PC-9 (cell line): Measurements from ENCODE around the gene MRPL54.

Experiments used
- EZH2 ChIP-seq: fragments of 200-600 bp; sonication (generic); IDR thresholded peaks from 2 replicates; pipeline ENCODE4 v1.8.0; 2017; ENCODE audit warnings: antibody characterized with exemption, low read depth
- TF ChIP-seq, protein P1 (sequence below): fragments of 200-600 bp; sonication (generic); conservative IDR thresholded peaks from 2 replicates; pipeline ENCODE4 v1.6.1; 2017; ENCODE audit warnings: mixed run types, antibody characterized with exemption, mild to moderate bottlenecking, moderate library complexity

DNA sequence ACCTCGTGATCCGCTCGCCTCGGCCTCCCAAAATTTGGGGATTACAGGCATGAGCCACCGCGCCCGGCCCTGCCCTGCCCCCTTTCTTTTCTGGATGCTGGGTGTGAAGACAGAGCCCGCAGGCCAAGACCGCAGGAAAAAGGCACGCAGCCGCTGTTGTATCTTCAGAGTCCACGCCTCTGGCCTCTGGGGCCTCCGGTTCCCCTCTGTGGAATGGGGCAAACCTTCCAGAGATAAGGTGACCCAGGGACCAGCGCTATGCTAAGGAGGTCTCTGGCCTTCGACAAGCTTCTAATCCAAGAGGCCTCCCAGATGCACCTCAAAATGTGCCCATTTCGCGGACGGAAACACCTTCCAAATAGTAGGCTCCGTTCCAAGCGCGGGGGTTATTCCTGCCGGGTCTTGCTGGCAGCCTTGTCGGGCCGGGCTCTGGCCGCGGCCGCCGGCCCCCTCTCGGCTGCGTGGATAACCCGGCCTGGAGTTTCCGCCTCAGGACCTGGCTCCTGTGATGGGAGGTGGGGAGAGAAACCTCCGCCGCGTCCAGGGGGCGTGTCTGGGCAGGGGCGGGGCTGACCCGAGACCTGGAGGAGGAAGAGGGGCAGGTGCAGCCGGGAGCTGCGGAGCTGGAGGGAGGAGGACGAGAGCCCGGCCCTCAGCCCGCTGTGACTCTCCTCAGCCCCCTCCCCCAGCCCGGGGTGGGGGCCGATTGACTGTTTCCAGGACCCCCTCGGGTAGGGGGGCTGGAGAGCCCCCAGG is 41.2 kb upstream of the MRPL54 start:
- no peak for TF ChIP-seq EZH2
- TF ChIP-seq, protein P1, sequence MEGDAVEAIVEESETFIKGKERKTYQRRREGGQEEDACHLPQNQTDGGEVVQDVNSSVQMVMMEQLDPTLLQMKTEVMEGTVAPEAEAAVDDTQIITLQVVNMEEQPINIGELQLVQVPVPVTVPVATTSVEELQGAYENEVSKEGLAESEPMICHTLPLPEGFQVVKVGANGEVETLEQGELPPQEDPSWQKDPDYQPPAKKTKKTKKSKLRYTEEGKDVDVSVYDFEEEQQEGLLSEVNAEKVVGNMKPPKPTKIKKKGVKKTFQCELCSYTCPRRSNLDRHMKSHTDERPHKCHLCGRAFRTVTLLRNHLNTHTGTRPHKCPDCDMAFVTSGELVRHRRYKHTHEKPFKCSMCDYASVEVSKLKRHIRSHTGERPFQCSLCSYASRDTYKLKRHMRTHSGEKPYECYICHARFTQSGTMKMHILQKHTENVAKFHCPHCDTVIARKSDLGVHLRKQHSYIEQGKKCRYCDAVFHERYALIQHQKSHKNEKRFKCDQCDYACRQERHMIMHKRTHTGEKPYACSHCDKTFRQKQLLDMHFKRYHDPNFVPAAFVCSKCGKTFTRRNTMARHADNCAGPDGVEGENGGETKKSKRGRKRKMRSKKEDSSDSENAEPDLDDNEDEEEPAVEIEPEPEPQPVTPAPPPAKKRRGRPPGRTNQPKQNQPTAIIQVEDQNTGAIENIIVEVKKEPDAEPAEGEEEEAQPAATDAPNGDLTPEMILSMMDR, result no peak
